ENCODE measurements around the gene C1orf21. TPM values are rescaled to one million over a fixed set of nuclear protein-coding genes. Genes with fewer than 3 reads are reported as not detected.

Gene C1orf21
- polyA plus RNA-seq, 3 donors = 0.23 to 1.1 (median 0.28) TPM

- Histone ChIP-seq H3K27ac (ENCODE audit: low read depth in 1 of 2, low read length in 2 of 2) (no peak overlapping the region), H3K36me3 (replicated peaks in 1 of 2; ENCODE audit: control insufficient read depth in 1 of 2, insufficient read depth in 2 of 2, low read length in 2 of 2) (no peaks in the 10 kb centered on the region), H3K27me3 (ENCODE audit: control insufficient read depth in 2 of 2, insufficient read depth in 2 of 2, low read length in 2 of 2) (no peaks in the 10 kb centered on the region), H3K4me1 (ENCODE audit: control insufficient read depth in 1 of 2, insufficient read depth in 2 of 2, low read length in 2 of 2) (no peaks in the 10 kb centered on the region), H3K9ac (ENCODE audit: insufficient read depth, low read length, poor library complexity, severe bottlenecking) (no peak overlapping the region), H3K79me2 (ENCODE audit: insufficient read depth, low read length) (no peaks in the 10 kb centered on the region), H2AFZ (ENCODE audit: insufficient read depth, low read depth, low read length, poor library complexity, severe bottlenecking) (no peak overlapping the region), H4K20me1 (ENCODE audit: insufficient read depth, low read length) (no peaks in the 10 kb centered on the region), H3K4me3 (replicated peaks in 1 of 3; ENCODE audit: low read depth in 2 of 3, low read length in 3 of 3) (no peak overlapping the region), H3K9me3 (replicated peaks in 1 of 2; ENCODE audit: control insufficient read depth in 1 of 2, insufficient read depth in 1 of 2, low read length in 2 of 2) (no peaks in the 10 kb centered on the region), H3K4me2 (replicated peaks; ENCODE audit: extremely low read depth, low read length, poor library complexity, severe bottlenecking) (no peak overlapping the region)
- TF ChIP-seq CTCF (IDR thresholded peaks at IDR 0.05) = no peak
- intact Hi-C loops (cut with micrococcal nuclease) = no loop called here
- no peak for DNase-seq
- peaks cover 0 to 3% (median 0%) of the 10 kb centered on the region in 7 donors for H3K9me3 Mint-ChIP-seq
- H3K4me1 Mint-ChIP-seq = peaks cover 11% of the 10 kb centered on the region
- H3K27me3 Mint-ChIP-seq (ENCODE audit: low read depth in 3 of 3) = peaks cover 0 to 3% (median 0%) of the 10 kb centered on the region in 3 donors
- no CpG with 5 or more reads among the region's 1 CpG for WGBS (ENCODE audit: insufficient coverage)
- no peak overlapping the region for H3K27ac Mint-ChIP-seq
- no peaks in the 10 kb centered on the region for H3K36me3 Mint-ChIP-seq
- H3K4me3 Mint-ChIP-seq = no peak overlapping the region
These were observed 28.6 kb upstream of the C1orf21 start for GRCh38 chr1:184358256-184358655.

GRCh38 chr1:184359909-184360308, 26.9 kb upstream of the C1orf21 start:
- DNase-seq = no peak
- WGBS (ENCODE audit: insufficient coverage) = no CpG with 5 or more reads among the region's 3 CpGs
- Mint-ChIP-seq H3K9me3 (peaks cover 0 to 5% (median 3%) of the 10 kb centered on the region in 7 donors), H3K27me3 (ENCODE audit: low read depth in 3 of 3) (peaks cover 0 to 3% (median 0%) of the 10 kb centered on the region in 3 donors), H3K4me1 (peaks cover 14% of the 10 kb centered on the region), H3K36me3 (no peaks in the 10 kb centered on the region), H3K27ac (no peak overlapping the region), H3K4me3 (no peak overlapping the region)
- H4K20me1 ChIP-seq (ENCODE audit: insufficient read depth, low read length) = no peaks in the 10 kb centered on the region
- H3K79me2 ChIP-seq (ENCODE audit: insufficient read depth, low read length) = no peaks in the 10 kb centered on the region
- H3K9ac ChIP-seq (ENCODE audit: insufficient read depth, low read length, poor library complexity, severe bottlenecking) = no peak overlapping the region
- intact Hi-C loops (cut with micrococcal nuclease) = no loop called here
- no peak overlapping the region for H3K4me2 ChIP-seq (replicated peaks; ENCODE audit: extremely low read depth, low read length, poor library complexity, severe bottlenecking)
- H2AFZ ChIP-seq (ENCODE audit: insufficient read depth, low read depth, low read length, poor library complexity, severe bottlenecking) = peak overlapping the region; percentile 43
- no peaks in the 10 kb centered on the region for H3K9me3 ChIP-seq (replicated peaks in 1 of 2; ENCODE audit: control insufficient read depth in 1 of 2, insufficient read depth in 1 of 2, low read length in 2 of 2)
- no peak overlapping the region for H3K27ac ChIP-seq (ENCODE audit: low read depth in 1 of 2, low read length in 2 of 2)
- TF ChIP-seq CTCF (IDR thresholded peaks at IDR 0.05) = no peak
- no peak overlapping the region for H3K4me3 ChIP-seq (replicated peaks in 1 of 3; ENCODE audit: low read depth in 2 of 3, low read length in 3 of 3)
- no peaks in the 10 kb centered on the region for H3K36me3 ChIP-seq (replicated peaks in 1 of 2; ENCODE audit: control insufficient read depth in 1 of 2, insufficient read depth in 2 of 2, low read length in 2 of 2)
- H3K4me1 ChIP-seq (ENCODE audit: control insufficient read depth in 1 of 2, insufficient read depth in 2 of 2, low read length in 2 of 2) = no peaks in the 10 kb centered on the region
- no peaks in the 10 kb centered on the region for H3K27me3 ChIP-seq (ENCODE audit: control insufficient read depth in 2 of 2, insufficient read depth in 2 of 2, low read length in 2 of 2)
